ENCODE measurements around the gene VMP1. TPM values are rescaled to one million over a fixed set of nuclear protein-coding genes. Genes with fewer than 3 reads are reported as not detected.

The VMP1 gene
- 100 to 1,000 TPM; 259 to 390 TPM for total RNA-seq
- long read RNA-seq, donor 1, full-length matches to known transcripts, result 21 of 26 reads
- long read RNA-seq, donor 1, partial matches to known transcripts, result 0 of 26 reads
- long read RNA-seq, donor 1, other reads (novel, unspliced or antisense), result 5 of 26 reads
- long read RNA-seq, donor 2, full-length matches to known transcripts, result 162 of 192 reads
- long read RNA-seq, donor 2, partial matches to known transcripts, result 5 of 192 reads
- long read RNA-seq, donor 2, other reads (novel, unspliced or antisense), result 25 of 192 reads

- intact Hi-C loops (cut with DNase I), result no loop called here
- peak; percentile 99 for DNase-seq (ENCODE audit: low spot score)
These were observed at the start of gene VMP1, which contains the start of gene PTRH2 for GRCh38 chr17:59707149-59707970. TSS of gene VMP1 (plus strand) at chr17:59707654. CDS start at chr17:59731447, 23,793 bp downstream. TSS of gene PTRH2 (minus strand) at chr17:59707430. CDS start at chr17:59697978, 9,452 bp downstream.

DNA sequence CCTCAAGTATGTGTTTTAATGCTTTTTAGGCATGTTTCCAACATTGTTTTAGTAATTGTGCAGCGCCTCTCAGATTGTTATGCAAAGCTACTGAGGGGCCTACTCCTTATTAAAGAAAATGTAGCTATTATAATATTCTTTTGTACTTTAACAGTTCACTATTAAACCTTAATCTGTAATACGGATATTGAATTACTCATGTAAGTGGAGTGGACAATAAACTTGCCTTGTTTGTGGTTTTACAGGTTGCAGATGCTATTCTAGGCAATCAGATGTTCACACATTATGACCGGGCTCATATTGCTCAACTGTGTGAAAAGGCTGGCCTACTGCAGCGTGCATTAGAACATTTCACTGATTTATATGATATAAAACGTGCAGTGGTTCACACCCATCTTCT lies 41.2 kb upstream of the VMP1 start:
- intact Hi-C loops (cut with DNase I), result loop anchor here in 1 of 2 donors (1.0 kb wide), 1 partner anchor 38 kb away; no protein-coding TSS in a partner anchor
- DNase-seq (ENCODE audit: low spot score), result no peak

DNA sequence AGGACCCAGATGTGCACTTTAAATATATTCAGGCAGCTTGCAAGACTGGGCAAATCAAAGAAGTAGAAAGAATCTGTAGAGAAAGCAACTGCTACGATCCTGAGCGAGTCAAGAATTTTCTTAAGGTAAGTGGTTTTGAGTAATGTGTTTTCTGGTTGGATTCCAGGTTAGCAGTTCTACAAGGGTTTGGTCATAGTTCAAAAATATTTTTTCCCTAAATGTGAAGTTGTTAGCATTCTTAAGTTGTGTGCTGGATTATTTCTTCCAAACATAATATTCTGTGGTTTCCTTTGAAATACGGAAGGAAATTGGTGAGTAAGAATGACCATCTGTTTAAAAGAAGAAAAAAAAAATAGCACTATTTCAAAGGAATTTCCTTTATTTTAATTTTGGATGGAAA lies 38.6 kb upstream of the VMP1 start:
- DNase-seq (ENCODE audit: low spot score), result no peak
- intact Hi-C loops (cut with DNase I), result no loop called here

DNA sequence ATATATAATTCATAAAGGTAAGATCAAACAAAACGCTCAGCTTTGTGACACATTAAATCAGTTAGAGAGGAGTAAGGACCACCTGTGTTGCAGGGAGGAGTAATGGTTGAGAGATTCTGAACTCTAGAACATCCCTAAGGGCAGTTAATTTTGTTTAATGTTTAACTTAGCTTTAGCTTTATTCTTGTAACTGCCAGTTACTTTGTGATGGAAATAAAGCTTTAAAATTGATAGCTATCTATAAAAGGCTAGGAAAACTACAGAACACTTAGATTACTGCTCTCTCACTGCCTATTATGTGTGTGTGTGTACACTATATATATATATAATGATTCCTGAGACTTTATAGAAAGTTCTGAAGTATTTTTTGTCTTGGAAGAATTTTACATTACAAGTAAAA lies 38.0 kb upstream of the VMP1 start:
- intact Hi-C loops (cut with DNase I), result no loop called here

DNA sequence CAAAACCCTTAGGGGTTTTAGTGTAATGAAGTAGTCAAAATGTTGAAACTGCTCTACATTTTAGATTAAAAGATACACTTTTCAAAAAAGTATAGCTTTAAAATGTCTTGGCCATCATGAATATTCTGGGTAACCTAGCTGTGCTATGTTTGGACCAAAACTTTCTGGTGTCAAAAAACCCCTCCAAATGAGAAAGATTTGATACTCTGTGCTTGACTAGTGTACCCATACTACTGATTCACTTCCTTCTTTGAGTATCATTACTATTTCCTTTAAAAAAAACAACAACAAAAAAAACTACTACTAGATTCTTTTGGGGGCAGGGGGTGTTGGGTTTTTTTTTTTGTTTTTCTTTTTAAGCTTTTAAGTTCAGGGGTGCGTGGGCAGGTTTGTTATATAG lies 37.5 kb upstream of the VMP1 start:
- DNase-seq (ENCODE audit: low spot score), result no peak
- intact Hi-C loops (cut with DNase I), result no loop called here

More for the DNA sequence above, 38.0 kb upstream of the VMP1 start:
- DNase-seq (ENCODE audit: low spot score), result no peak

GRCh38 chr17:59671386-59671785 lies 36.1 kb upstream of the VMP1 start:
- DNase-seq (ENCODE audit: low spot score), result no peak
- intact Hi-C loops (cut with DNase I), result no loop called here

DNA sequence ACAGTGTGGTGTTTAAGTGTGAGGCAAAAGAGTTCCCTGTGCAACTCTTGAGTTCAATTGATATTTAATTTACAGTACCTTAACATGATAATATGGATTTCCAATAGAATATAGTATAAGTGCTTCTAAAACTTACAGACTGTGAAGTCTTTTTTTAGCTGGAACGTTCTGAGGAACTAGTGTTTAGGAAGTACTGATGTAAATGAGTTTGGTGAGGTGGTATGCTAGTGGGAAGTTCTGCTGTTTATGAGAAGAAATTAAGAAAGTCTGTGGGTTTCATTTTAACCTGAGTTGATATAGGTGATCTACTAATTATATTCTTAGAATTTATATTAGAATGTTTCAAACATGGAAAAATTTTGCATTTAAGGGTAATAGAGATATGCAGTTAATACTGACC lies 32.2 kb upstream of the VMP1 start:
- DNase-seq (ENCODE audit: low spot score), result no peak
- intact Hi-C loops (cut with DNase I), result no loop called here

- DNase-seq (ENCODE audit: low spot score), result no peak
- intact Hi-C loops (cut with DNase I), result no loop called here
These were observed 30.7 kb upstream of the VMP1 start for GRCh38 chr17:59676716-59677115.

DNA sequence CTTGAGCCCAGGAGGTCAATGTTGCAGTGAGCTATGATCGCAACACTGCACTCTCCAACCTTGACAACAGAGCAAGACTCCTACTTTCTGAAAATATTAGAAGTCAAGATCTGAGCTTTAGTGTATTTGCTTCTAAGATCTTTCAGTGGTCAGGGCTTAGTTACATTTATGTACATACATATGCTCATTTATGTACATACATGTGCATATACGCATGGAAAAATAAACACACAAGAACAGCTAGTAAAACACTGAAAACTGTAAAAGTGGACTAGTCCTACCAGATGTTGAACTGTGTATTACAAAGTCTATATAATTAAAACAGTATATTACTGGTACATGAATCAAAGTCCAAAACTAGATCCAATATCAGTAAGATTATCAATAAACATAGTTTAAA lies 28.5 kb upstream of the VMP1 start:
- DNase-seq (ENCODE audit: low spot score), result no peak
- intact Hi-C loops (cut with DNase I), result no loop called here

DNA sequence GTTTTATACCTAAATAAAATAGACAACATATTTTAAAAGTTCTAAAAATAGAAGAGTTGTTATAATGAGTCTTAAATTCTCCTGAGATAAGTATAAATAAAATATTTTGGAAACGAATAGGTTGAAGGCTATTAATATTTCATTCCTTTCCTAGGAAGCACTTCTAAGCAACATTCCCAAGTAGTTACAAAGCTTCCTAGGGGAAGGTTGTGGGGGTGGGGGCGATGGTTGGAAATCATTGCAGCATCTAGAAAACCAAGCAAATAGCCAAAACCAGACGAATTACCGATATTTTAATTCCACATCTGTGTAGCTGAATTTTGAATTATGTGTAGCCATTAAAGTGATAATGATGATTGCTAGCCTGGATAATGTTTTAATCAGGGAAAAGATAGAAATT lies 27.1 kb upstream of the VMP1 start:
- intact Hi-C loops (cut with DNase I), result no loop called here
- no peak for DNase-seq (ENCODE audit: low spot score)

- intact Hi-C loops (cut with DNase I), result no loop called here
- no peak for DNase-seq (ENCODE audit: low spot score)
These were observed 24.2 kb upstream of the VMP1 start for GRCh38 chr17:59683283-59683682.

DNA sequence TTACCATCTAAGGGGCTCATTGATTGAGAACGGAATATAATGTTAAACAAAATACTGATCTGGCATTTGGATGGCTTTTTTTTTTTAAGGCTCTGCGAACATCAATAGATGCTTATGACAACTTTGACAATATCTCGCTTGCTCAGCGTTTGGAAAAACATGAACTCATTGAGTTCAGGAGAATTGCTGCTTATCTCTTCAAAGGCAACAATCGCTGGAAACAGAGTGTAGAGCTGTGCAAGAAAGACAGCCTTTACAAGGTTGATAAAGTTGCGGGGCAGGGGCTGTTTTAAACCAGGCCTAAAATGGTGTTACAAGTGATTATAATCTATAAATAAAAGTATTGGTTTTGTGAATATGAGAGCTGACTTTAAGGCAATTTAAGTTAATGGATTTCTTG lies 22.5 kb upstream of the VMP1 start:
- intact Hi-C loops (cut with DNase I), result no loop called here

DNA sequence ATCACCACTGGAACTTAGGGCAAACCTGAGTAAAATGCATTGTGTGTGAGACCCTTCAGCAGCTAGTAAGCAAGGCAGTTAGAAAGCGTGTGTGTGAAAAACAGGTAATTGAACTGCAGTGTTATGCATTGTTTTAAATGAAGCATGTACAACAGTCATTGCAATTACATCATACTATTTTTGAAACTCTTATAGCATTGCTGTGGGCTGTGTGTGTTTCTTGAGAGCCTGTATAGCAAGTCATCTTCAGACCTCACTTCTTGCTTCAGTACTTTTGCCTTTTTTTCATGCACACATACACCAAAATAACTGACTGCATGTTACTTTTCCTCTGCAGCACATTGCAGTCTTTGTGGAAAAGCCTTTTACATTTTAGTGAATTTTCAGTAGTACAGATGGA lies 19.4 kb upstream of the VMP1 start:
- DNase-seq (ENCODE audit: low spot score), result no peak
- intact Hi-C loops (cut with DNase I), result no loop called here

More for the DNA sequence above, 22.5 kb upstream of the VMP1 start:
- DNase-seq (ENCODE audit: low spot score), result no peak

DNA sequence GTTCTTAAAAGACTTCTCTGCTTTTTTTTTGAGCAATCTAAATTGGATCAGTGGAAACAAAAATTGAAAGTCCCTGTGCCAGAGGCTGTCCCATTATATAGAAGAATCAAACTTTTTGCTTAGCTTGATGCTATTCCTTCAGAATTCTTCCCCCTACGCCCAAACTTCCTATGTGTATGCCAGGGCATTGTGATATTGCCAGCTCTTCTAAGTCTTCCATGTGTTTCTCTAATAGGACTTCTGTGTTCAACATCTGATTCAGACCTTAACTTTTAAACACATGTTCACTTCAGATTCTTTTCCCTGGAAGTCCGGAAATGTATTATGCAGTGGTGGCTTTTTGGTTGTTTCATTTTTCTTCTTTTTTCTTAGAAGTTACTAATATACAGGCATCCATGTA lies 19.0 kb upstream of the VMP1 start:
- no peak for DNase-seq (ENCODE audit: low spot score)
- intact Hi-C loops (cut with DNase I), result no loop called here

DNA sequence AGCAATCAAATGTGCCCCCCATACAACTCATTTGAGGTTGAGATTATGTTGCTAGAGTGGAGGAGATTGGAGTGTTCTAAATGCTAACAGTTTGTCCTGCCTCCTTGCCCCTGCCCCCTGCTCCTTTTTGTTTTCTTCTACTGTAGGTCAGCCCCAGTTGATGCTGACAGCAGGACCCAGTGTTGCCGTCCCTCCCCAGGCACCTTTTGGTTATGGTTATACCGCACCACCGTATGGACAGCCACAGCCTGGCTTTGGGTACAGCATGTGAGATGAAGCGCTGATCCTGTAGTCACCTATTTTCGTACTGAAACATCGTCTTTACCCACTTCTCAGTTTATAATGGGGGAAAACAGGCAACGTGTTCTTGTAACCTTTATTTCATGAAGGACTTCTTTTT lies 13.9 kb upstream of the VMP1 start:
- intact Hi-C loops (cut with DNase I), result no loop called here

DNA sequence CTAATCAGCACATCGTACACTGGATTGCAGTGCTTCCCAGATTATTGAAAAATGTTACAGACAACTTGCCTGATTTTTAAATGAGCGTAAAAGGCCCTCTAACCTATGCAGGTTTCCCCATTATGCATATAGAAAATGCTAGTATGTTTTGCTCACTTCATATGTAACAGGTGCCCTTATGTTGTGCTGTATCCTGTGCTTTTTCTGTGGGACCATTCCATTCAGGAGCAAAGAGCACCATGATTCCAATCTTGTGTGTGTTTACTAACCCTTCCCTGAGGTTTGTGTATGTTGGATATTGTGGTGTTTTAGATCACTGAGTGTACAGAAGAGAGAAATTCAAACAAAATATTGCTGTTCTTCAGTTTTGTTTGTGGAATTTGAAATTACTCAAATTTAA lies 13.1 kb upstream of the VMP1 start:
- DNase-seq (ENCODE audit: low spot score), result no peak
- intact Hi-C loops (cut with DNase I), result no loop called here

More for the DNA sequence above, 13.9 kb upstream of the VMP1 start:
- DNase-seq (ENCODE audit: low spot score), result no peak

- intact Hi-C loops (cut with DNase I), result no loop called here
- no peak for DNase-seq (ENCODE audit: low spot score)
These were observed 11.3 kb upstream of the VMP1 start for GRCh38 chr17:59695945-59696681.

DNA sequence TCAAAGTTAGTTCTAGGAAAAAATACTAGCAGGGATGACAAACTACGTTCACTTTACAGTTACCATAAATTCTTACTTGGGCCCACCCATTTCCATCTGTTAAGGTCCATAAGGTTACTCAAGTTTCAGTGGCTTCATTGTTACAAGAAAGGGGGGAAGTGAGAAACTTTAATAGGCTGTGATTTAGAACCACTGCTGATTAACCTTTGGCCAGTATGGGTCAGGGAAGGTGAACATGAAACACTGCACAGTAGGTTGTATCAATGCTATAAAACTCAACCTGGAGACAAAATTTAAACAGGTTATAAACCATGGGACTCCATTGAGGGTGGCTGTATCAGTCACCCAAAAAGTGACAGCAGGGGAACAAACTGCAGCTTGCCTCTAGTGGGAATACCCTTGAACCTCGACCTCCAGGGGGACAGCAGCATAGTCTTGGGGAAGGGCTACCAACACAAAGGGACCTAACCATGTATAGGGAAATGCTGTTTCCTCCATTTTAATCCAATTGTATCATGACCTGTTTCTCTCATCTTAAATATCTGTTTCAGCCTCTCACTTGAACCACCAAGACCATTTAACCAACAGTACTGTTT lies 10.7 kb upstream of the VMP1 start:
- intact Hi-C loops (cut with DNase I), result no loop called here
- no peak for DNase-seq (ENCODE audit: low spot score)

DNA sequence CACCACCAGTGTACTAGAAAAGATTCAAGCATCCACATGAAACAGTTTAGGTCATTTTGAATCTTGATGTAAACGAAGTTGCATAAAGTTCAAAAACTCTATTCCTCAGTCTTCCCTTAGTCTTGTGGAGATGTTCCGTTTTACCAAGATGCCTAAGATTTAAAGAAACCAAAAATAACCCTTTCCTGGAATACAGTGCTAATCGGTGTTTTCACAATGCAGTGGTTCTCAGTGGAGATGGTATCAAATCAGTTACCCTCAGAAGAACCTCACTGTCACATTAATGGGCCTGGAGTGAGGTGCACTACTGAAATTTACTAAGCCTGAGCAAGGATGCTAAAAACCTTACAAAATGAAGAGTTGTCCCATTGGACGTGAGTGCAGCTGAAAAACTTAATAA lies 9.3 kb upstream of the VMP1 start:
- no peak for DNase-seq (ENCODE audit: low spot score)
- intact Hi-C loops (cut with DNase I), result no loop called here

DNA sequence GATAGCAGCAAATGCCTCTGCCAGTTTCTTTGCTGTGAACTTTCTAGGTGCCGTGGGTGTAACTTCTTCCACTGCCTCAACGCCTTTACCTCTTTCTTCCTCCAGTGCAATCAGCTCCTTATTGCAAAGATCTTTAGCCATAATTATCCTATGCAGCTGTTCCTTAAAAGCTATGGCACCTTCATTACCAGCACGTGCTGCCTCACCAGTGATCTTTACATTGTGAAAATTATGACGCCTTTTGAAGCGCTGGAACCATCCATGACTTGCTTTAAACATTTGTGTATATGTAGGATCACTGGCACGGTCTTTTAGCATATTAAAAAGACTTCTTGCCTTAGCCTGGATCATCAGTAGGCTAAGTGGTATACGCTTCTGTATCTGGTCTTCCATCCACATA lies 8.2 kb upstream of the VMP1 start:
- no peak for DNase-seq (ENCODE audit: low spot score)
- intact Hi-C loops (cut with DNase I), result no loop called here

Measured in posterior vena cava (tissue), 2 donors.